NOMO-1 treated with DMSO at 0.1 percent for 48 hours (cell line): Measurements from ENCODE around the gene NAA80.
"Not testable (repeated sequence)": the region's sequence is repeated elsewhere in the genome, so short reads cannot be mapped to it uniquely, and the experiment has no call there.

Experiments
- DNase-seq: peaks from one replicate; lab custom pipeline; 2025; ENCODE audit not compliant: unreplicated experiment; lab: John Stamatoyannopoulos, UW

Gene NAA80

GRCh38 chr3:50316657-50317242 lies 17.5 kb upstream of the NAA80 start:
- DNase-seq: no peak

DNA sequence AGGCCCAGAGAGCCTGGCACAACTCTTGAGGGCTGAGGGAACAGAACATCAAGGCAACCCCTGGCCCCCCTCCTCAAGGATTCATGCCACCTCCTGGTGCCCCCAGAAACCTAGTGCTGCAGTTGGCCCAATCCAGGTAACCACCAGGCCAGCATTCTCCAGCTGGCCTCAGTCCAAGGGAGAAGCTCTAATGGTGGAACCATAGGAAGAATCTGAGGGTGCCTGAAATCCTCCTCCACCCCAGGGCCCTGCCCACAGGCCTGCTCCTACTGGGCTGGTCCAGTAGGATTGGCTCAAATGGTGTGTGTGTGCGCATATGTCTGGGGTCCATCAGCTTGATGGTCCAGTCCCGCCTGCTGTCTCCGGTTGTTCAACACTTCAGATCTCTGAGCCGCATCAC lies 15.6 kb upstream of the NAA80 start:
- DNase-seq: no peak

- DNase-seq: no peak
These were observed 15.1 kb upstream of the NAA80 start for GRCh38 chr3:50314342-50314741.

GRCh38 chr3:50312041-50312440 lies 12.8 kb upstream of the NAA80 start:
- not testable (repeated sequence) for DNase-seq

- DNase-seq: no peak
These were observed 5.4 kb upstream of the NAA80 start for GRCh38 chr3:50304601-50305000.

- DNase-seq: no peak
These were observed 4.0 kb upstream of the NAA80 start, which contains the start of gene HYAL1 for GRCh38 chr3:50303013-50303815. Gene HYAL1, minus strand, starts transcription at chr3:50303574. Its CDS starts 618 bp downstream, at chr3:50302956.

GRCh38 chr3:50302095-50303012 lies 3.1 kb upstream of the NAA80 start:
- no peak for DNase-seq

GRCh38 chr3:50300681-50301254 lies 1.6 kb upstream of the NAA80 start:
- DNase-seq: no peak

GRCh38 chr3:50299929-50300680 lies 900 bp upstream of the NAA80 start:
- peak; percentile 92 for DNase-seq

DNA sequence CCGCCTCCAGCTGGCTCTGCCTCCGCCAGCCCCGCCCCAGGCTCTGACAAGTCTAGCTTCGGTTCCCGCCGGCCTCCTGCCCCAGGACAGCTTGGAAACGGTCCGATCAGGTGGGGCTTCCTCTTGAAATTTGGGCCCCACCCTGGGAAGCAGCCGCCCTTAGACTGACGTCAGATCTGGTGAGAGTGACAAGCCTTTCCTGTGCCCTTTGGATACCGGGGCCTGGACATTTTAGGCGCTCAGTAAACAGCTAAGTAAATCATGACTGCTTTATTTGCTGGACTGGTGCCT lies 378 bp upstream of the NAA80 start:
- DNase-seq: no peak

- peak; percentile 25 for DNase-seq
These were observed 1.1 kb downstream of the NAA80 start for GRCh38 chr3:50297896-50298725.

GRCh38 chr3:50297384-50297775 lies 1.8 kb downstream of the NAA80 start:
- DNase-seq: no peak

- no peak for DNase-seq
These were observed 2.4 kb downstream of the NAA80 start for GRCh38 chr3:50296721-50297383.

DNA sequence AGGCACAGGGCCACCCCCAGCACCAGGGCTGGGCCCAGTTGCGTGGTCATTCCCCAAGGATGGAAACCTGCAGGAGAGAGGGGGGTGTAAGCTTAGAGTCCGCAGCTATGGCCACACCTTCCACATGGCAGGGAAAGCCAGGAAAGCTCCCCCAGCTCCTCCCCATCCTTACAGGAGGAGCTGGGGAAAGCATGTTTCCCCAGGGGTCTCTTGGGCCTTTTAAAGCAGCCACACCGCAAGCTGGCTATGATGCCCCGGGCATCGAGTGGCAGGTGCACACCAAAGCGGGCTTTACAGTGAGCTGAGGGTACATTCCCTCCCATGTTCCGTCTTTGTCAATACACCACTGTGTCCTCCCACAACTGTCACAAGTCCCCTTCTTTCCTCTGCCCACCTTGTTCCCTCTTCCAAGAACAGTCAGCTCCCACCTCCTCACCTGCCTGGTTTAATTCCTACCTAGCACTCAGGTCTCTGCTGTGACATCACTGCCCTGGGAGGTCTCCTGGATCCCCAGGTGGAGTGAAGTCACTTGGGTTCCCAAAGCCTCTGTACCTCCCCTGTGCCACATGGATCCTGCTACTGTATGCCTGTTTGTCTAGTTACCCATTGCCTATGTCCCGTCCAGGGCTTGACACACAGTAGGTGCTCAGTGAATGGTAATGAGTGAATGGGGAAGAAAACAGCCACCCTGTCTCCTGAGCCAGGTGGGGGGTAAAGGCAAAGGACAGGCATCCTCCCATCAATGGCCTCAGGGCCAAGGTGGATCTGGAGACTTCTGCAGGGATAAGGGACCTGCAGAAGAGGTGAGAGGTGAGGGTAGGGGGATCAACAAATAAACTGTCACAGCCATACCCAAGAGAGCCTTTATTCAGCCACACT lies 3.4 kb downstream of the NAA80 start:
- no peak for DNase-seq

- DNase-seq: no peak
These were observed 4.5 kb downstream of the NAA80 start for GRCh38 chr3:50294492-50295403.

DNA sequence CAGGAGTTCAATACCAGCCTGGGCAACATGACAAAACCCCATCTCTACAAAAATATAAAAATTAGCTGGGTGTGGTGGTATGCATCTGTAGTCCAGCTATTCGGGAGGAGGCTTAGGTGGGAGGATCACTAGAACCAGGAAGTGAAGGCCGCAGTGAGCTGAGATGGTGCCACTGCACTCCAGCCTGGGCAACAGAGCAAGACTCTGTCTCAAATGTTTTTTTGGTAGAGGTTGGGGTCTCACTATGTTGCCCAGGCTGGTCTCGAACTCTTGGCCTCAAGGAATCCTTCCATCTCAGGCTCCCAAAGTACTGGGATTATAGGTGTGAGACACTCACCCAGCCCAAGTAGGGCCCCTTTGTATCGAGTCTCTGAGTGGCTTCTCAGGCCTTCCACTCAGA lies 5.1 kb downstream of the NAA80 start:
- no peak for DNase-seq

DNA sequence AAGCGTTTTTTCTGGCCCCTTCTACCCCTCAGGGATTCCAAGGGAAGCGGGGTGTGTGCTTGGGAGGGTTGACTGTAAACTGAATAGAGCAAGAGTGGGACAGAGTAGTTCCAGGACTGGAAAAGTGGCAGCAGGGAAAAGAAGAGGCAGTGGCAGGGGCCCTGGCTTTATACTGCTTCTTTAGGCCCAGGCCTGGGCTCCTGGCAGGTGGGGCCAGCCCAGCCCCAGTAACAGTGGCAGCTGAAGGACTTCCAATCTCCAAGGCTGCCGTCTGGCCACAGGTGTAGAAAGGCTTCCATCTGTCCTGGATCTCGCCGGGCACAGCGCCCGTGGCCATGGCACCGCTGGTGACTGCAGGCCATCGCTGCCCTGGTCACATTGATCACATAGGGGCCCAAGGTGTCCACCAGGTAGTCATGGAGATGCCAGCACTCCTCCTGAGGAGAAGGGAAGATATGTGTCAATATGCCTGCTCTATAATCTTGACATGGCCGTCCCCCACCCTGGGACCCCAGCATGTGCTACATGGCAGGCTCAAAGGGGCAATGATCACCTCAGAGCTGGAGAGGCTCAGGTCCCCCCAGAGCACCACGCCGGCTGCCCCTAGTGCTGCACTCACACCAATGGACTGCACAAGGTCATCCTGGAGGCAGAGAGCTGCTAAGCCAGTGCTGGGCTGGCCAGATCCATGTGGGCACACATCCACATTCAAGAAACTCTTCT lies 6.0 kb downstream of the NAA80 start:
- DNase-seq: no peak
